Cortex of kidney (tissue), 1 donor: ENCODE results near the gene CYREN.

Experiments
- DNase-seq: peaks from one replicate; lab custom pipeline; 2025; lab: John Stamatoyannopoulos, UW

The CYREN gene

GRCh38 chr7:135197343-135197742, 26.8 kb upstream of the CYREN start:
- DNase-seq: no peak

- no peak for DNase-seq
These were observed 25.6 kb upstream of the CYREN start for GRCh38 chr7:135195968-135196629.

DNA sequence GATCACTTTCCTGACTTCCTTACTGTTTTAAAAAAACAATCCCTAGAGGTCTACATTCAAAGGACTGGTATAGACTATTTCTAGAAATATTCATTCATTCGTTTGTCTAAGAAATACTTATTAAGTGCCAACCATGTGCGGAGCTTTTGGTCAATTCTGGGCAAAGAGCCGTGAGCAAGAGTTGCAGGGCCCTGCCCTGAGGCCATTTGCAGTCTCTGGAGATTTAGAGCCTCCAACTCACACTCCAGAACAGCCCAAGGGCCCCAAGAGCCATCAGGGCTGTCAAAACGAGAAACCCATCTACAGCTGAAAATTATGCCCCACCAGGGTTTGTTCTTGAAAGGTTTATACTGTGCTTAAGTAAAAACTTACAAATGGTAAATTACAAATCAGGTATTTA, 24.6 kb upstream of the CYREN start:
- no peak for DNase-seq

DNA sequence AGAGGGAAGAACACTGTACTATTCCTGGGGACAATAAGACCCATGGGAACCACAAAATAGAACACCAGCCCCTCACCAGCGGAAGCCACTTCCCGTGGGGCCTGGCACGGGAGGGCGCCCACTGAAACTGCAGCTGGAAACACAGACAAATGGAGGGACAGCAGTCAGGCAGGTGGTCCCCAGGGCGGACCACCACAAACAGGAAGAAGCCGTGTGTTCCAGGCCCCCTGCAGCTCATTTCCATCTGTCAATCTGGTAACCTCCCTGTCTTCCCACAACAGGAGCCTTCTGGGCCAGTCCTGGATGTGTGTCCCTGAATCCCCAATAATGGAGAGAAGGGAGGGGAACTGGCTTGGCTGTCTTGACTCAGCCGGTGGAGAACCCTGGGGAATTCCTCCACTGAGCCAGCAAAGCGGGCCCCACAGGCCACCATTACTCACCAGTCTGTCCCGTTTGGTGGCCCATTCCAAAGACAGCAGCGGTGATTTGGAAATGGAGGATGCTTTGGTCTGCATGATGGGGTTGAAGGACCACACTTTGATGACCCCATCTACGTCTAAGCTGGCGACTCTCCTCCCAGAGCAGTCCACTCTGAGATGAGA, 24.1 kb upstream of the CYREN start:
- no peak for DNase-seq

DNA sequence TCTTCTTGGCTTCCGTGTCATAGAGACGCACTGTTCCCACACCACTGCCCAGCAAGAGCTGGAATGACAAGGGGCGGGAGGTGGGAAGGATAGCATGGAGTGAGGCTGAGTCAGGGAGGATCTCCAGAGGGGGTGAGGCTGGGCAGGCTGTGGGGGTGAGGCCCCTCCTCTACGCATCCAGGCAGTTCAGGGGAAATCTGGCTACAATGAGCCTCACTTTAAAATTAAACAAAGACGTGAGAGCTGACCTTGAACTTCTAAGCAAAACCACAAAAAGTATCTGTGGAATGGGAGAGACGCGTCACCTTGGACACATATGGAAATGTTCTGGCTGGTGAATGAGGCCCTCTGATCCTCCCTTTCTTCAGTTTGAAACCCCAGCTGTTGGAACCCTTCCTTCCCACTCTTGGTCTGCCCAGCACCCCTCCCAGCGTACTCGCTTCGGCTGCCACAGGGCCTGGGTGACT, 23.1 kb upstream of the CYREN start:
- no peak for DNase-seq

DNA sequence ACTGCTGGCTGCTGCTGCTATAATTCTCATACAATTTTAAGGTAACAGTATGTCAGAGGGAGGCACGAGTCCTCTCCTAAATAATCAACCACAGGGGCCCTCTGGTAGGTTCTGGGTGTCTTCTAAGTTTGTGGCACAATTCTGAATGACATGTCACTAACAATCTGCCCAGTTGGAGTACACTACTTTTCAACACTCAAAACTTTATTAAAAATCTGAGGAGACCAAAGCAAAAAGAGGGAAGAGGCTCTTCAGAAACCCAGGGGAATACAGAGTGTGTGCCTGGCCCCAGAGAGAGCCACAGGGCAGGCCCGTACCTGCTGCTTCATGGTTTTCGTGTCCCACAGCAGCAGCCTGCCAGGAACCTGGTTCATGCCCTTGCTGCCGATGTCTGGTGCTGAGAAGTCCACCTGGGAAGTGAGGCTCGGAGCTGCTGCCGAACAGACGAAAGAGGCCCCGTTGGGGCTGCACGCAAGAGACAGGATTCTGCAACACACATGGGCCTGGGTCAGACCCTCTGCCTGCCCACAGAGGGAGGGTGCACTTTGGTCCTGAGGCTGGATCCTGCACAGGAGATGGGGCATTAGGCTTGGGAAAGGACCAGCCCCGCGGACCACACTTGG, 22.5 kb upstream of the CYREN start:
- no peak for DNase-seq

- DNase-seq: no peak
These were observed 20.2 kb upstream of the CYREN start for GRCh38 chr7:135190703-135191102.

DNA sequence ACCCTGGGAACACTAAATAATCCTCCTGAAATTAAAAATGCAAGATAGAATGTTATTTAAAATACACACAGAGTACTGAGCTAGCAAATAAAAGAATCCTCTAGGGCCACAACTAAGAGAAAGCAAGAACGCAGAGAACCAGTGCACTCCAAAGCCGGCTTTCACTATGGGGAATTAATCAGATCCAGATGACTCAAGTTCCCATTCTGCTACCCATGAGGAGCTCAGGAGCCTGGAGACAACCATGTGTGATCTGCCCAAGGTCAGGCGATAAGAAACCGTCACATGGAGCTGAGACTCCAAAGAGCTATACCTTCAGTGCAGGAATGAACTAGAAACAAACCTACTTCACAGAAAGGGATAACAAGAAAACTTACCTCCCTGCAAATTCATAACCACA, 19.5 kb upstream of the CYREN start:
- DNase-seq: no peak

DNA sequence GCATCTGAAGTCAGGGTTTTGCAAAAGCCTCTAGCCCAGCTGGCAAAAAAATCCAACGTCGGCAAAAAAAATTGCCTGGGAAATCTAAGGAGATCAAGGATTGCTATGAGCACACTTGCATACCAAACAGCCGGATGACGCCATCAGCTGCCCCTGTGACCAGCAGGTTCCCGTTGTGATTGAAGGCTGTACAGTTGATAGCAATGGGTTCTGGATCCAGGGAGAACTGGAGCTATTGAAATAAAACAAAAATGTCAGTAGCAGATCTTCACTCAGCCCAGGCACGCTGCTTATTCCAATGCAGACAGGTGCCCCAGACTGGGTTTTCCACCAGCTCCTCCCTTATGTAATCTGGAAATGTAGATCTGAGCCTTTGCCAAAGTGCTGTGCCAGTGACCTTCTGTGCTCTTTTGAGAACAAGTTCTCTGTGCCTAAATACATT, 18.7 kb upstream of the CYREN start:
- no peak for DNase-seq

- no peak for DNase-seq
These were observed 17.9 kb upstream of the CYREN start for GRCh38 chr7:135188298-135188984.

DNA sequence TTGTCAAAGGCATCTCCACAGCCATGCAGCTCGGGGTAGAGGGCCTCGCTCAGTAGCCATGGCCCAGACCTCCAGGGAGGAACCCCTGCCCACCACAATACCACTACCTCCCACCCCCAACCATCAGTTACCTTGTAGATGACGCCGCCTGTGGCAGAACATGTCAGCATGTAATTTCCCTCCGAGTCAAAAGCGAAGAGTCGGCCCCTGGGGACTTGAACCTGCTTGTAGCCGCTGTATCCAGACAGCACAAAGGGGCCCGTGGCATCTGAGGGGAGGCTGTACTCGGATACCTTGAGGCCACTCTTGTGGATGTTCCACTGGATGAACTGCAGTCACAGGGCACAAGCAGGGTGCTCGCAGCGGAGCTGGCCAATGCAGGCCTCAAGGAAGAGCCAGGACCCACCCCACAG, 16.3 kb upstream of the CYREN start:
- DNase-seq: no peak

DNA sequence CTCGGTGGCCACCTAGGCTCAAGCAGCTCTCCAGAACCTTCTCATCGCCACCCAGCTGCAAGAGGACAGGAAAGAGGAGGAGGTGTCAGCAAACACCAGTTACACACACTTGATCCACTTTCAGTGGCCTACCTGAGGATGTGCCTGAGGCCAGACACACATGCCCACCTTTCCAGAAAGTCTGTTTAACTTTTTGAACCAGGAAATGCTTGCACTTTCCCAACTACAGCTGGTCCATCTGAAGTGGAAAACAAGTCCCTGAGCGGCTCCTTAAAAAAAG, 15.7 kb upstream of the CYREN start:
- no peak for DNase-seq

- no peak for DNase-seq
These were observed 15.2 kb upstream of the CYREN start for GRCh38 chr7:135185471-135186260.

GRCh38 chr7:135184254-135184841, 13.8 kb upstream of the CYREN start:
- no peak for DNase-seq

GRCh38 chr7:135183478-135183877, 13.0 kb upstream of the CYREN start:
- no peak for DNase-seq

GRCh38 chr7:135181929-135182678, 11.6 kb upstream of the CYREN start:
- no peak for DNase-seq

- no peak for DNase-seq
These were observed 10.9 kb upstream of the CYREN start for GRCh38 chr7:135181261-135181928.

- DNase-seq: no peak
These were observed 9.6 kb upstream of the CYREN start for GRCh38 chr7:135180122-135180521.

DNA sequence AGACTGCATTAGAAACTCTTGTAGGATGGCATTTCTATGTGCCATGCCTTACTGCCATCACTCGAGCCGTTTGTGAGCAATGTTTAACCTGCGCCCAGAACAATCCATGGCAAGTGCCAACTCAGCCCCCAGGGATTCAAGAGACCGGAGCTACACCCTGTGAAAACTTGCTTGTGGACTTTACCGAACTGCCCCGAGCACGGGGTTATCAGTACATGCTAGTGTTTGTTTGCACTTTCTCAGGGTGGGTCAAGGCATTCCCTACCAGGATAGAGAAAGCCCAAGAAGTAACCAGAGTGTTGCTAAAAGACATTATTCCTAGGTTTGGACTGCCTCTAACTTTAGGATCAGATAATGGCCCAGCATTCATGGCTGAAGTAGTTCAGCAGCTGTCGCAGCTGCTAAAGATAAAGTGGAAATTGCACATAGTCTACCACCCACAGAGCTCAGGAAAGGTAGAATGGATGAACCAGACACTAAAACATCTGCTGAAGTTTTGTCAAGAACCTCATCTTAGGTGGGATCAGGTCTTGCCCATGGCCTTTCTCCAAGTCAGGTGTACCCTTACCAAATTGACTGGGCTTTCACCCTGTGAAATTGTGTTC, 8.9 kb upstream of the CYREN start:
- no peak for DNase-seq

- no peak for DNase-seq
These were observed 7.9 kb upstream of the CYREN start for GRCh38 chr7:135178364-135178763.
